ENCODE data around the gene AGAP1.

GRCh38 chr2:235740821-235741220 lies 247.0 kb downstream of the AGAP1 start:
- TF ChIP-seq CTCF (IDR thresholded peaks at IDR 0.05), result no peak
- TF ChIP-seq POLR2A (IDR thresholded peaks at IDR 0.05), result no peak
